PC-3 (cell line): ENCODE measurements around the gene LAMA3. TPM values are rescaled to one million over a fixed set of nuclear protein-coding genes. Genes with fewer than 3 reads are reported as not detected.
A peak's percentile ranks its signal among the peaks of the same experiment; 100 is the strongest.

Source experiments
- ATAC-seq: fragments of 200-7000 bp; cut with Tn5 transposase; 2 replicates; pipeline ENCODE4 v1.9.1; 2020; ENCODE audit warnings: mild to moderate bottlenecking, moderate library complexity
- BruUV-seq: library from RNA; stranded (reverse); fragments of 400-500 nt; replicated peaks from 2 replicates; lab custom pipeline; 2021; lab: Mats Ljungman, UMichigan
- CTCF ChIA-PET: fragments of 300-600 bp; sonication (Branson Sonifier 250); formaldehyde crosslinking; loops from one replicate; lab custom pipeline; 2022; ENCODE audit warnings: antibody characterized with exemption; lab: Charles Lee
- POLR2A ChIA-PET: fragments of 300-600 bp; sonication (Branson Sonifier 250); formaldehyde crosslinking; loops from one replicate; lab custom pipeline; 2022; ENCODE audit warnings: antibody characterized with exemption; ENCODE audit not compliant: unreplicated experiment; lab: Charles Lee
- DNase-seq: peaks from one replicate; pipeline ENCODE4 v3.0.0-alpha.2; 2015
- H2AFZ ChIP-seq: fragments of 300-600 bp; sonication (generic); 2 replicates; pipeline ENCODE4 v1.6.0; 2016; ENCODE audit warnings: antibody characterized with exemption, low read length
- H3F3A ChIP-seq: fragments of 300-600 bp; sonication (generic); one replicate; pipeline ENCODE4 v1.6.0; 2017; ENCODE audit warnings: antibody characterized with exemption, low read length, control low read depth, mild to moderate bottlenecking; ENCODE audit not compliant: unreplicated experiment
- H3K27ac ChIP-seq: fragments of 300-600 bp; sonication (generic); 2 replicates; pipeline ENCODE4 v1.5.1; 2016; ENCODE audit warnings: mild to moderate bottlenecking, low read length
- H3K27me3 ChIP-seq: fragments of 300-600 bp; sonication (generic); 2 replicates; pipeline ENCODE4 v1.6.1; 2016; ENCODE audit warnings: low read length, mixed read lengths
- H3K36me3 ChIP-seq: fragments of 300-600 bp; sonication (generic); 2 replicates; pipeline ENCODE4 v1.6.1; 2016; ENCODE audit warnings: low read depth, mixed run types, low read length, mixed read lengths
- H3K4me1 ChIP-seq: fragments of 300-600 bp; sonication (generic); 2 replicates; pipeline ENCODE4 v1.5.1; 2016; ENCODE audit warnings: low read length; ENCODE audit not compliant: insufficient read depth
- H3K4me2 ChIP-seq: fragments of 300-600 bp; sonication (generic); 2 replicates; pipeline ENCODE4 v1.6.0; 2016; ENCODE audit warnings: low read length
- H3K4me3 ChIP-seq: fragments of 300-600 bp; sonication (generic); 2 replicates; pipeline ENCODE4 v1.5.1; 2016; ENCODE audit warnings: mild to moderate bottlenecking, low read length, mixed read lengths
- H3K79me2 ChIP-seq: fragments of 300-600 bp; sonication (generic); 2 replicates; pipeline ENCODE4 v1.6.1; 2017; ENCODE audit warnings: low read length, mixed read lengths
- H3K9ac ChIP-seq: fragments of 300-600 bp; sonication (generic); 2 replicates; pipeline ENCODE4 v1.6.0; 2016; ENCODE audit warnings: mild to moderate bottlenecking, low read length
- H3K9me2 ChIP-seq: fragments of 300-600 bp; sonication (generic); replicated peaks from 2 replicates; pipeline ENCODE4 v1.6.1; 2016; ENCODE audit warnings: mixed run types, low read length, mixed read lengths
- H3K9me3 ChIP-seq: fragments of 300-600 bp; sonication (generic); 2 replicates; pipeline ENCODE4 v1.6.1; 2016; ENCODE audit warnings: low read length, mixed read lengths
- H4K20me1 ChIP-seq: fragments of 300-600 bp; sonication (generic); 2 replicates; pipeline ENCODE4 v1.6.1; 2016; ENCODE audit warnings: low read length, mixed read lengths
- EZH2 ChIP-seq: fragments of 300-600 bp; sonication (generic); IDR thresholded peaks from one replicate; pipeline ENCODE4 v1.6.1; 2017; ENCODE audit warnings: antibody characterized with exemption, mild to moderate bottlenecking, low read length; ENCODE audit not compliant: unreplicated experiment
- EZH2phosphoT487 ChIP-seq: fragments of 300-600 bp; sonication (generic); IDR thresholded peaks from 2 replicates; pipeline ENCODE4 v1.6.1; 2018; ENCODE audit warnings: mild to moderate bottlenecking, antibody characterized with exemption, low read length, borderline replicate concordance
- intact Hi-C: fragments of 100-400 bp; cut with micrococcal nuclease; formaldehyde crosslinking; loops from 2 replicates; pipeline ENCODE4 v1.9.0; 2023
- total RNA-seq: library from RNA; depleted of rRNA; stranded (reverse); fragments of >200 nt; gene quantifications from 2 replicates; pipeline ENCODE4 v1.2.3, GENCODE V29; 2014
- TF ChIP-seq, protein P1 (sequence below): fragments of 300-600 bp; sonication (generic); conservative IDR thresholded peaks from 2 replicates; pipeline ENCODE4 v1.5.1; 2017; ENCODE audit warnings: antibody characterized with exemption, low read depth, mild to moderate bottlenecking, low read length

The LAMA3 gene
- total RNA-seq, 1 experiment from 2014 or later: 224 TPM

DNA sequence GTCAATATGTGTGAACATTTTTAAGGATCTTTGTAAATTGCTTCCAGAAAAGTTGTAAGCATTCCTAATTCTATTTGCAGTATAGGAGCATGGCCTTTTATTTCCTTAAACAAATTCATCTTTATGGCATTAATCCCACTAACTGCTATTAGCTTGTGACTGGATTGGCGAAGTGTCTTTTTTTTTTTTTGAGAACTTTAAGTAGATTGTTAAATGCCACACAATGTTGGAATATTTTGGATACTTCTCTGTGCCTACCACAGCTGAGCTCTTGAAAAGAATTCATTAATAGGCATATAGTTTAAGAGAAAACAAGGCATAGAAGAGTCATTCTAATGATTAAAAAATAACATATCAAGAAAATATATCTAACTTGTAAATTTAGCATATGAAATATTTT lies 129.7 kb downstream of the LAMA3 start:
- ChIA-PET POLR2A (no interaction called here), CTCF (no interaction called here)
- ATAC-seq (no peak), DNase-seq (no peak)
- intact Hi-C loops: no loop called here
- no peaks in the 10 kb centered on the region for H3K4me1 ChIP-seq
- no peak overlapping the region for H3K4me3 ChIP-seq
- no peak overlapping the region for H3K9ac ChIP-seq
- H3K9me3 ChIP-seq: no peaks in the 10 kb centered on the region
- no peaks in the 10 kb centered on the region for H4K20me1 ChIP-seq
- BruUV-seq: no TSS peak
- H3K4me2 ChIP-seq: no peak overlapping the region
- H3K36me3 ChIP-seq: peaks cover 81% of the 10 kb centered on the region
- TF ChIP-seq, protein P1, sequence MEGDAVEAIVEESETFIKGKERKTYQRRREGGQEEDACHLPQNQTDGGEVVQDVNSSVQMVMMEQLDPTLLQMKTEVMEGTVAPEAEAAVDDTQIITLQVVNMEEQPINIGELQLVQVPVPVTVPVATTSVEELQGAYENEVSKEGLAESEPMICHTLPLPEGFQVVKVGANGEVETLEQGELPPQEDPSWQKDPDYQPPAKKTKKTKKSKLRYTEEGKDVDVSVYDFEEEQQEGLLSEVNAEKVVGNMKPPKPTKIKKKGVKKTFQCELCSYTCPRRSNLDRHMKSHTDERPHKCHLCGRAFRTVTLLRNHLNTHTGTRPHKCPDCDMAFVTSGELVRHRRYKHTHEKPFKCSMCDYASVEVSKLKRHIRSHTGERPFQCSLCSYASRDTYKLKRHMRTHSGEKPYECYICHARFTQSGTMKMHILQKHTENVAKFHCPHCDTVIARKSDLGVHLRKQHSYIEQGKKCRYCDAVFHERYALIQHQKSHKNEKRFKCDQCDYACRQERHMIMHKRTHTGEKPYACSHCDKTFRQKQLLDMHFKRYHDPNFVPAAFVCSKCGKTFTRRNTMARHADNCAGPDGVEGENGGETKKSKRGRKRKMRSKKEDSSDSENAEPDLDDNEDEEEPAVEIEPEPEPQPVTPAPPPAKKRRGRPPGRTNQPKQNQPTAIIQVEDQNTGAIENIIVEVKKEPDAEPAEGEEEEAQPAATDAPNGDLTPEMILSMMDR: no peak
- TF ChIP-seq EZH2 (no peak), EZH2phosphoT487 (no peak)
- H3F3A ChIP-seq: no peaks in the 10 kb centered on the region
- H2AFZ ChIP-seq: no peak overlapping the region
- H3K27me3 ChIP-seq: no peaks in the 10 kb centered on the region
- H3K79me2 ChIP-seq: no peaks in the 10 kb centered on the region
- no peak overlapping the region for H3K27ac ChIP-seq
- no peaks in the 10 kb centered on the region for H3K9me2 ChIP-seq

DNA sequence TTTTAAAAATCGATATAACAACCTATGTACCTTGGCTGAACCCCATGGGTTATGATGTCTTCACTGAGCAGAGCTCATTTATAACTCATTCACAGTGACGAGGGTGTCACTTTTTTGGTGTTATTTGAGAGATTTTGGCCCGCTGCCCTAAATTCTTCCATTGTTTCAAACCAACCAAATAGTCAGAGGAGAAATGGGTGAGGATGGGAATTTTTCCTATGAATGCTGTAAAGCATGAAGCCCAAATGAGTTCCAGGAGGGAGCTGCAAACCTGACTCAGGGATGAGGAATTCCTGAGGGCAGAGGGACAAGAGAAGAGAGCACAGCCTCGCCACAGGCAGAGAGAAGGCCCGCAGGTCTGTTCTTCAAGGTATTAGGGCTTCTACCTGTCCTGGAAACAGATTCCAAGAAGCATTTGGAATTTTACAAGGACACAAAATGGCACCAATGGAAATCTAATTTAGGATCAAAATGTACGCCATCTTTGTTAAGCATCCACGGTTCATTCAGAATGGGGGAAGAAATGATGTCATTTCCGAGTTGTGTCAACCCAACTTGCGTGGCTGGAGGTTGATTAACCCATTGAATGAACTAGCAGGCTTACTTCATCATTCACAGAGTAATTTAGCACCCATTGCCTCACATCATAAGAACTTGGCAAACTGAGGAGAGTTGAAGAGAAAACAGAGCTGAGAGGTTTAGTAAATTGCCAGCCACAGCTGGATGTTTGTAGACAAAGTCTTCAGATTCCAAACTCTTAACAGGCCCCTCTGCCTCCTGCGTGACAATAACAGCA lies 133.5 kb downstream of the LAMA3 start:
- intact Hi-C loops: loop anchor here (5.0 kb wide), 1 partner anchor 295 kb away; no protein-coding TSS in a partner anchor
- Histone ChIP-seq H2AFZ (no peak overlapping the region), H3K4me1 (peaks cover 11% of the 10 kb centered on the region), H3K9ac (no peak overlapping the region), H3K4me3 (no peak overlapping the region), H3K9me3 (no peaks in the 10 kb centered on the region), H3K79me2 (no peaks in the 10 kb centered on the region), H3K9me2 (no peaks in the 10 kb centered on the region), H3F3A (no peaks in the 10 kb centered on the region), H3K36me3 (peaks cover 92% of the 10 kb centered on the region), H3K4me2 (no peak overlapping the region), H3K27ac (no peak overlapping the region), H4K20me1 (no peaks in the 10 kb centered on the region), H3K27me3 (no peaks in the 10 kb centered on the region)
- BruUV-seq: no TSS peak
- ATAC-seq: no peak
- TF ChIP-seq EZH2phosphoT487 (no peak), EZH2 (no peak)
- TF ChIP-seq, protein P1: no peak
- CTCF ChIA-PET: interaction anchor here (0.6 kb wide), 1 partner anchor 782 kb away, joined by 3 read pairs; no protein-coding TSS in a partner anchor
- peak; percentile 23 for DNase-seq
- POLR2A ChIA-PET: interaction anchor here (0.7 kb wide), 1 partner anchor 27 kb away, joined by 7 read pairs; no protein-coding TSS in a partner anchor

DNA sequence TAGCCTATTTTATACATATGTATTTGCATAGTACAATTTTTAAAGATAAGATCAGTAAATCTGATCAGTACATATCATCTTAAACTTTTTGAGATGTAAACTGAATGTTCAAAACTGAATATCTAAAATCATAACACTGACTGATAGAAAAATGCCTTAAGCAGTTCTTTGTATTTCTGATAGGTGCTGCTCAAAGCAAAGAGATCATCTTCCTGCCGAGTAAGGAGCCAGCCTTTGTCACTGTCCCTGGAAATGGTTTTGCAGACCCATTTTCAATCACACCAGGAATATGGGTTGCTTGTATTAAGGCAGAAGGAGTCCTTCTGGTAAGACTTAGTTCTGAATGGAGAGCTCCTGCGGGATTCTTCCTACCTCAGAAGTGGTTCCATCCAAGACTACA lies 135.0 kb downstream of the LAMA3 start:
- peaks cover 25% of the 10 kb centered on the region for H3K4me1 ChIP-seq
- no TSS peak for BruUV-seq

More for the DNA sequence above, 135.0 kb downstream of the LAMA3 start:
- H3K9ac ChIP-seq: no peak overlapping the region
- no peaks in the 10 kb centered on the region for H3F3A ChIP-seq
- H3K27ac ChIP-seq: peak overlapping the region; percentile 8; the same call in 1 of the 2 replicates
- intact Hi-C loops: loop anchor here (2.0 to 5.0 kb wide), 2 partner anchors 95 to 293 kb away; no protein-coding TSS in a partner anchor
- CTCF ChIA-PET: no interaction called here
- ATAC-seq (no peak), DNase-seq (no peak)
- H3K36me3 ChIP-seq: peaks cover 85% of the 10 kb centered on the region
- no peaks in the 10 kb centered on the region for H3K9me2 ChIP-seq
- H3K4me2 ChIP-seq: no peak overlapping the region
- no peaks in the 10 kb centered on the region for H3K9me3 ChIP-seq
- H2AFZ ChIP-seq: no peak overlapping the region
- POLR2A ChIA-PET: interaction anchor here (0.6 kb wide), 1 partner anchor 38 kb away, joined by 6 read pairs; no protein-coding TSS in a partner anchor
- H3K4me3 ChIP-seq: no peak overlapping the region
- no peaks in the 10 kb centered on the region for H4K20me1 ChIP-seq
- TF ChIP-seq, protein P1: 0 out of 2 replicates have a peak, but pooled peaks have one; percentile 16
- no peak for TF ChIP-seq EZH2
- TF ChIP-seq EZH2phosphoT487: no peak
- H3K79me2 ChIP-seq: no peaks in the 10 kb centered on the region
- no peaks in the 10 kb centered on the region for H3K27me3 ChIP-seq
